OCI-LY7 (cell line): ENCODE measurements around the gene COL9A3.

Experiments
- CTCF ChIP-seq: fragments of 200-600 bp; sonication (generic); conservative IDR thresholded peaks from 2 replicates; pipeline ENCODE4 v1.5.1; 2014; ENCODE audit warnings: mild to moderate bottlenecking, antibody characterized with exemption, low read length, moderate library complexity, mixed read lengths
- EZH2phosphoT487 ChIP-seq: fragments of 200-600 bp; sonication (generic); IDR thresholded peaks from 2 replicates; pipeline ENCODE4 v1.6.1; 2018; ENCODE audit warnings: low read depth, borderline replicate concordance, mild to moderate bottlenecking, mixed run types, antibody characterized with exemption, low read length, moderate library complexity, mixed read lengths

- TF ChIP-seq CTCF (no peak), EZH2phosphoT487 (no peak)
These were observed 37.3 kb downstream of the COL9A3 start for GRCh38 chr20:62854121-62854520.
